K562 (cell line): ENCODE data around the gene PPP2R3B. TPM values are rescaled to one million over a fixed set of nuclear protein-coding genes. Genes with fewer than 3 reads are reported as not detected.

ENCODE experiments used
- ATAC-seq: fragments of 200-7000 bp; cut with Tn5 transposase; 3 replicates; pipeline ENCODE4 v1.9.1; 2020; ENCODE audit warnings: moderate library complexity
- BruUV-seq: library from RNA; stranded (reverse); fragments of 400-500 nt; replicated peaks from 2 replicates; lab custom pipeline; 2021; lab: Mats Ljungman, UMichigan
- CTCF ChIA-PET: fragments of 300-600 bp; formaldehyde crosslinking; extraction: SDS; loops from one replicate; lab custom pipeline; 2021; ENCODE audit warnings: low intra/inter-chr PET ratio; lab: Yijun Ruan, JAX
- POLR2A ChIA-PET: fragments of 300-600, 350-650 bp; sonication (Branson Sonifier 250); formaldehyde crosslinking; extraction: SDS; loops from one replicate; lab custom pipeline; 2021; ENCODE audit warnings: antibody characterized with exemption, inconsistent platforms; lab: Yijun Ruan, JAX
- DNase-seq, 4 experiments: peaks; one replicate each; pipeline versions ENCODE4 v3.0.0 to v3.0.0-alpha.2; 2011 to 2018; ENCODE audit warnings: low spot score in 3 of 4, mixed read lengths in 3 of 4; ENCODE audit errors: extremely low read depth in 1 of 4
- FAIRE-seq: peaks from 2 replicates; lab custom pipeline; 2011; peaks lifted over from hg19 to GRCh38; lab: Jason Lieb, UNC
- H2AFZ ChIP-seq: 2 replicates; pipeline ENCODE4 v1.6.0; 2011; ENCODE audit warnings: low read depth, low read length, control low read depth, inconsistent platforms
- H3K27ac ChIP-seq: fragments of 200-600 bp; 3 replicates; pipeline ENCODE4 v1.8.0; 2011; ENCODE audit warnings: low read depth, mild to moderate bottlenecking, control low read depth, inconsistent platforms, low read length, moderate library complexity, mixed read lengths; ENCODE audit errors: extremely low read depth
- H3K27me3 ChIP-seq, 2 experiments: fragments of 300-600 bp in 1 of 2; 2 replicates in 1 of 2; 3 replicates in 1 of 2; pipeline versions ENCODE4 v1.6.0 to v1.8.0; 2011; ENCODE audit warnings: inconsistent platforms in 2 of 2, low read length in 2 of 2, mild to moderate bottlenecking in 1 of 2, mixed read lengths in 1 of 2, moderate library complexity in 1 of 2; ENCODE audit not compliant: control insufficient read depth in 2 of 2, insufficient read depth in 2 of 2
- H3K36me3 ChIP-seq: fragments of 300-600 bp; 3 replicates; pipeline ENCODE4 v1.8.0; 2011; ENCODE audit warnings: mild to moderate bottlenecking, low read length, inconsistent platforms; ENCODE audit not compliant: control insufficient read depth, insufficient read depth
- H3K4me1 ChIP-seq, 2 experiments: fragments of 200-600 bp in 1 of 2; replicated peaks in 1 of 2; 2 replicates in 1 of 2; 3 replicates in 1 of 2; pipeline versions ENCODE4 v1.5.1 to v1.8.0; 2011; ENCODE audit warnings: inconsistent platforms in 2 of 2, low read length in 2 of 2, mild to moderate bottlenecking in 1 of 2, mixed read lengths in 1 of 2, moderate library complexity in 1 of 2; ENCODE audit not compliant: control insufficient read depth in 2 of 2, insufficient read depth in 2 of 2
- H3K4me2 ChIP-seq: 2 replicates; pipeline ENCODE4 v1.6.1; 2011; ENCODE audit warnings: low read length, control low read depth, inconsistent platforms, mixed read lengths; ENCODE audit not compliant: insufficient read depth
- H3K4me3 ChIP-seq: fragments of 200-600 bp; sonication (generic), shearing (Covaris generic); 2 replicates; pipeline ENCODE4 v1.5.1; 2016; ENCODE audit warnings: control low read depth, inconsistent platforms
- H3K79me2 ChIP-seq: fragments of 200-600 bp; 3 replicates; pipeline ENCODE4 v1.8.0; 2011; ENCODE audit warnings: low read length, inconsistent platforms; ENCODE audit not compliant: control insufficient read depth, insufficient read depth
- H3K9ac ChIP-seq, 2 experiments: 2 replicates each; pipeline versions ENCODE4 v1.6.0 to v1.6.1; 2011; ENCODE audit warnings: low read depth in 2 of 2, low read length in 2 of 2, control low read depth in 1 of 2, inconsistent platforms in 1 of 2, mild to moderate bottlenecking in 1 of 2, mixed read lengths in 1 of 2; ENCODE audit not compliant: insufficient read depth in 1 of 2
- H3K9me1 ChIP-seq: one replicate; pipeline ENCODE4 v1.6.0; 2011; ENCODE audit warnings: inconsistent platforms, mild to moderate bottlenecking, low read length, moderate library complexity; ENCODE audit not compliant: control insufficient read depth, insufficient read depth
- H3K9me3 ChIP-seq: replicated peaks from 2 replicates; pipeline ENCODE4 v1.5.1; 2011; ENCODE audit warnings: low read depth, low read length, inconsistent platforms; ENCODE audit not compliant: control insufficient read depth, insufficient read depth
- H4K20me1 ChIP-seq: replicated peaks from 2 replicates; pipeline ENCODE4 v1.6.1; 2011; ENCODE audit warnings: low read length, inconsistent platforms, mixed read lengths; ENCODE audit not compliant: control insufficient read depth, insufficient read depth
- CCAR2 ChIP-seq: fragments of 200-400 bp; formaldehyde crosslinking; IDR thresholded peaks from 2 replicates; pipeline ENCODE4 v1.6.1; 2017; ENCODE audit warnings: mild to moderate bottlenecking, low read depth, low read length
- DDX20 ChIP-seq: fragments of 450-650 bp; IDR thresholded peaks from 2 replicates; pipeline ENCODE4 v1.6.1; 2016; ENCODE audit warnings: missing genetic modification characterization, low read depth, mild to moderate bottlenecking, missing compliant biosample characterization, moderate library complexity
- E2F3 ChIP-seq: fragments of 250-450 bp; sonication (Bioruptor Pico); IDR thresholded peaks from 2 replicates; pipeline ENCODE4 v1.4.0; 2020; ENCODE audit warnings: mild to moderate bottlenecking
- PHTF2 ChIP-seq: fragments of 250-450 bp; sonication (Bioruptor Pico); IDR thresholded peaks from 2 replicates; pipeline ENCODE4 v1.5.0; 2021; ENCODE audit warnings: mild to moderate bottlenecking
- POLR2AphosphoS5 ChIP-seq: IDR thresholded peaks from 2 replicates; pipeline ENCODE4 v1.6.1; 2011; ENCODE audit warnings: mild to moderate bottlenecking, low read depth, low read length, moderate library complexity; ENCODE audit not compliant: control insufficient read depth, insufficient read depth
- SMARCA5 ChIP-seq: fragments of 450-650 bp; IDR thresholded peaks from 2 replicates; pipeline ENCODE4 v1.6.1; 2016
- ZBTB2 ChIP-seq: fragments of 450-650 bp; IDR thresholded peaks from 2 replicates; pipeline ENCODE4 v1.6.1; 2016; ENCODE audit warnings: antibody characterized with exemption
- ZNF311 ChIP-seq: fragments of 250-450 bp; sonication (Bioruptor Pico); IDR thresholded peaks from 2 replicates; pipeline ENCODE4 v1.4.0; 2020; ENCODE audit warnings: mild to moderate bottlenecking, moderate library complexity
- ZNF696 ChIP-seq: fragments of 250-450 bp; sonication (Bioruptor Pico); conservative IDR thresholded peaks from 2 replicates; pipeline ENCODE4 v1.4.0; 2020; ENCODE audit warnings: mild to moderate bottlenecking, moderate library complexity
- ZNF766 ChIP-seq: fragments of 200-800 bp; sonication (Bioruptor generic); conservative IDR thresholded peaks from 2 replicates; pipeline ENCODE4 v1.6.1; 2016; ENCODE audit warnings: missing genetic modification characterization, missing compliant biosample characterization
- ZSCAN29 ChIP-seq: fragments of 450-650 bp; IDR thresholded peaks from 2 replicates; pipeline ENCODE4 v1.6.1; 2017
- WGBS: fragments of 100-300 bp; shearing (Covaris generic); methylation state at CpG from one replicate; pipeline ENCODE4 v1.1.6; 2016; ENCODE audit warnings: low coverage, mixed read lengths; ENCODE audit not compliant: insufficient coverage; ENCODE audit errors: missing lambda C conversion rate; 5-methylcytosine and 5-hydroxymethylcytosine counted together
- in situ Hi-C: fragments of 300-500 bp; cut with MboI; formaldehyde crosslinking; loops from 4 replicates; pipeline ENCODE4 v1.15.0; 2018; ENCODE audit warnings: inconsistent platforms, mixed read lengths
- intact Hi-C: fragments of 100-400 bp; cut with micrococcal nuclease; formaldehyde crosslinking; loops from 2 replicates; pipeline ENCODE4 v1.14.2; 2022
- polyA plus RNA-seq, 8 experiments: library from polyadenylated mRNA; depleted of rRNA in 4 of 8; stranded (reverse) in 5 of 8; unstranded in 3 of 8; fragments of >200 nt; fragmentation: Nextera tagmentation in 2 of 8; fragmentation: Illumina TruSeq in 1 of 8; extraction: Ambion mirVana in 2 of 8; extraction: Trizol in 1 of 8; gene quantifications; 2 replicates each; pipeline versions ENCODE4 v1.2.1 to v1.2.3, GENCODE V29; 2011 to 2014; ENCODE audit warnings: inconsistent platforms in 1 of 8, missing spikeins in 1 of 8
- total RNA-seq, 7 experiments: library from RNA; depleted of rRNA in 6 of 7; stranded (reverse); fragments of >200 nt in 6 of 7; fragmentation: Illumina TruSeq in 2 of 7; extraction: Trizol in 2 of 7; gene quantifications; 2 replicates each; pipeline versions ENCODE4 v1.2.1 to v1.2.3, GENCODE V29; 2011 to 2021; ENCODE audit warnings: low replicate concordance in 1 of 7

Gene PPP2R3B
- total and polyA plus RNA-seq, 9 of the 15 experiments (the other 6 are each of a cell fraction or from before 2014, with no cell fraction given) = 0.04 to 18.2 (median 8.2) TPM; not detected in 1

GRCh38 chrX:349196-349595, 37.5 kb downstream of the PPP2R3B start:
- H3K27ac ChIP-seq = no peak overlapping the region
- H3K9me3 ChIP-seq = no peaks in the 10 kb centered on the region
- H3K4me3 ChIP-seq = no peak overlapping the region
- no peaks in the 10 kb centered on the region for H3K9me1 ChIP-seq
- H3K79me2 ChIP-seq = no peaks in the 10 kb centered on the region
- ChIA-PET POLR2A (no interaction called here), CTCF (no interaction called here)
- no peak for DNase-seq
- no peak for ATAC-seq
- no TSS peak for BruUV-seq
- H3K4me2 ChIP-seq = no peak overlapping the region
- H3K36me3 ChIP-seq = no peaks in the 10 kb centered on the region
- TF ChIP-seq ZNF766 (no peak), ZBTB2 (no peak), SMARCA5 (no peak), POLR2AphosphoS5 (no peak), ZNF311 (CRISPR knock-in tag) (no peak), CCAR2 (no peak), ZSCAN29 (no peak), DDX20 (no peak), ZNF696 (CRISPR knock-in tag) (no peak), E2F3 (CRISPR knock-in tag) (no peak), PHTF2 (CRISPR knock-in tag) (no peak)
- no peaks in the 10 kb centered on the region for H4K20me1 ChIP-seq
- intact Hi-C loops = no loop called here
- FAIRE-seq = no peak
- in situ Hi-C loops = no loop called here
- H3K9ac ChIP-seq = no peak overlapping the region
- 0 out of 5 replicates have a peak, but pooled peaks cover 0 to 4% of the 10 kb centered on the region in 2 experiments for H3K4me1 ChIP-seq
- H3K27me3 ChIP-seq = no peaks in the 10 kb centered on the region
- 77% methylated on average over 11 of the region's 18 CpGs for WGBS
- no peak overlapping the region for H2AFZ ChIP-seq
